Thyroid gland (tissue), 4 donors: ENCODE data around the gene PCNP. TPM values are rescaled to one million over a fixed set of nuclear protein-coding genes. Genes with fewer than 3 reads are reported as not detected.
"Not testable (repeated sequence)": the region's sequence is repeated elsewhere in the genome, so short reads cannot be mapped to it uniquely, and the experiment has no call there.

Experiments used
- DNase-seq, 2 donors: peaks; one replicate each; pipeline ENCODE4 v3.0.0-alpha.2; 2019
- H3K27ac ChIP-seq, 3 donors: fragments of 200-600 bp; sonication (generic); 1 replicate in 2 of 3; 2 replicates in 1 of 3; pipeline ENCODE4 v1.5.1; 2016 to 2019; ENCODE audit warnings: mild to moderate bottlenecking in 1 of 3, moderate library complexity in 1 of 3
- H3K27me3 ChIP-seq: fragments of 200-600 bp; sonication (generic); one replicate; pipeline ENCODE4 v1.5.1; 2019
- H3K36me3 ChIP-seq, 2 donors: fragments of 200-600 bp; sonication (generic); one replicate each; pipeline ENCODE4 v1.5.1; 2016 to 2019
- H3K4me1 ChIP-seq, 2 donors: fragments of 200-600 bp; sonication (generic); one replicate each; pipeline ENCODE4 v1.5.1; 2017 to 2019
- H3K4me3 ChIP-seq, 3 donors: fragments of 200-600 bp; sonication (generic); replicated peaks in 1 of 3; 1 replicate in 2 of 3; 2 replicates in 1 of 3; pipeline ENCODE4 v1.5.1; 2016; ENCODE audit warnings: mild to moderate bottlenecking in 1 of 3
- H3K9me3 ChIP-seq: fragments of 200-600 bp; sonication (generic); one replicate; pipeline ENCODE4 v1.5.1; 2017
- CTCF ChIP-seq, 6 experiments: fragments of 200-600 bp in 3 of 6; fragments of 450-650 bp in 3 of 6; sonication (generic) in 3 of 6; IDR thresholded peaks; one replicate each; pipeline ENCODE4 v1.5.1; 2016 to 2019; ENCODE audit warnings: antibody characterized with exemption in 6 of 6, mild to moderate bottlenecking in 2 of 6, inconsistent platforms in 1 of 6, moderate library complexity in 1 of 6
- POLR2A ChIP-seq, 2 donors: fragments of 450-650 bp; IDR thresholded peaks; one replicate each; pipeline ENCODE4 v1.6.1; 2017; ENCODE audit warnings: antibody characterized with exemption in 2 of 2, mild to moderate bottlenecking in 2 of 2, moderate library complexity in 1 of 2
- WGBS, 2 donors: methylation state at CpG; one replicate each; pipeline ENCODE4 v1.1.5; 2017; 5-methylcytosine and 5-hydroxymethylcytosine counted together
- intact Hi-C: fragments of 100-400 bp; cut with DNase I; formaldehyde crosslinking; loops from one replicate; pipeline ENCODE4 v1.15.1; 2023
- total RNA-seq, 4 donors: library from RNA; depleted of rRNA; stranded (reverse); fragments of >200 nt; gene quantifications; one replicate each; pipeline ENCODE4 v1.2.3, GENCODE V29; 2016

Gene PCNP
- total RNA-seq, 4 donors from 2014 or later: 93.4 to 145 (median 123) TPM

GRCh38 chr3:101591071-101591470, 17.1 kb downstream of the PCNP start:
- Histone ChIP-seq H3K27me3 (no peaks in the 10 kb centered on the region), H3K36me3 (peaks cover 21 to 32% of the 10 kb centered on the region in 2 donors), H3K9me3 (no peaks in the 10 kb centered on the region), H3K27ac (no peak overlapping the region), H3K4me1 (no peaks in the 10 kb centered on the region), H3K4me3 (no peak overlapping the region)
- intact Hi-C loops: no loop called here
- DNase-seq: no peak
- WGBS, 2 donors: 85 to 88% methylated on average over 3 of the region's 3 CpGs
- TF ChIP-seq CTCF (IDR thresholded peaks at IDR 0.05): no peak
- no peak for TF ChIP-seq POLR2A (IDR thresholded peaks at IDR 0.05)

GRCh38 chr3:101602731-101603130, 28.8 kb downstream of the PCNP start:
- TF ChIP-seq POLR2A (IDR thresholded peaks at IDR 0.05) (no peak), CTCF (IDR thresholded peaks at IDR 0.05) (no peak)
- intact Hi-C loops: no loop called here
- H3K4me1 ChIP-seq: no peaks in the 10 kb centered on the region
- no peaks in the 10 kb centered on the region for H3K27me3 ChIP-seq
- H3K4me3 ChIP-seq: no peak overlapping the region
- H3K36me3 ChIP-seq: no peaks in the 10 kb centered on the region
- no peak for DNase-seq
- WGBS, 2 donors: 93% methylated on average over 3 of the region's 3 CpGs
- H3K27ac ChIP-seq: no peak overlapping the region
- no peaks in the 10 kb centered on the region for H3K9me3 ChIP-seq

- WGBS, 2 donors: 93 to 98% methylated on average over 1 of the region's 1 CpG
- intact Hi-C loops: no loop called here
- H3K27me3 ChIP-seq: no peaks in the 10 kb centered on the region
- no peaks in the 10 kb centered on the region for H3K36me3 ChIP-seq
- no peak overlapping the region for H3K27ac ChIP-seq
- H3K4me3 ChIP-seq: no peak overlapping the region
- no peak for DNase-seq
- no peaks in the 10 kb centered on the region for H3K4me1 ChIP-seq
- no peaks in the 10 kb centered on the region for H3K9me3 ChIP-seq
- TF ChIP-seq POLR2A (IDR thresholded peaks at IDR 0.05) (no peak), CTCF (IDR thresholded peaks at IDR 0.05) (no peak)
These were observed 29.2 kb downstream of the PCNP start for GRCh38 chr3:101603184-101603583.

- H3K4me3 ChIP-seq, H3K27ac ChIP-seq, DNase-seq, intact Hi-C loops, H3K36me3 ChIP-seq, H3K4me1 ChIP-seq, H3K9me3 ChIP-seq, H3K27me3 ChIP-seq: not testable (repeated sequence)
- 65 to 66% methylated on average over 10 of the region's 10 CpGs for WGBS, 2 donors
These were observed 31.4 kb downstream of the PCNP start for GRCh38 chr3:101605398-101605797.

- intact Hi-C loops: no loop called here
- 69 to 72% methylated on average over 2 of the region's 2 CpGs for WGBS, 2 donors
- H3K9me3 ChIP-seq: no peaks in the 10 kb centered on the region
- no peak overlapping the region for H3K27ac ChIP-seq
- no peaks in the 10 kb centered on the region for H3K4me1 ChIP-seq
- H3K4me3 ChIP-seq: no peak overlapping the region
- no peak for TF ChIP-seq POLR2A (IDR thresholded peaks at IDR 0.05)
- TF ChIP-seq CTCF (IDR thresholded peaks at IDR 0.05): no peak
- no peaks in the 10 kb centered on the region for H3K27me3 ChIP-seq
- DNase-seq: no peak
- no peaks in the 10 kb centered on the region for H3K36me3 ChIP-seq
These were observed 37.0 kb downstream of the PCNP start for GRCh38 chr3:101611023-101611422.

GRCh38 chr3:101613014-101613413, 39.0 kb downstream of the PCNP start:
- H3K9me3 ChIP-seq, H3K27me3 ChIP-seq, intact Hi-C loops, H3K4me3 ChIP-seq, DNase-seq, H3K4me1 ChIP-seq, H3K27ac ChIP-seq, H3K36me3 ChIP-seq: not testable (repeated sequence)
- 82 to 83% methylated on average over 9 of the region's 9 CpGs for WGBS, 2 donors
